NT2/D1 (cell line): ENCODE results near the gene SFXN5.

Experiments
- SUZ12 ChIP-seq: IDR thresholded peaks from 2 replicates; pipeline ENCODE4 v1.6.1; 2011; ENCODE audit not compliant: insufficient read length, insufficient read depth; ENCODE audit errors: extremely low read depth
- YY1 ChIP-seq: IDR thresholded peaks from 2 replicates; pipeline ENCODE4 v1.6.1; 2011; ENCODE audit not compliant: insufficient read length, insufficient read depth
- ZNF274 ChIP-seq: IDR thresholded peaks from 2 replicates; pipeline ENCODE4 v1.6.1; 2011; ENCODE audit warnings: mild to moderate bottlenecking, low read depth, low read length

- TF ChIP-seq YY1 = no peak
- no peak for TF ChIP-seq ZNF274
- TF ChIP-seq SUZ12 = no peak
Measured at GRCh38 chr2:73020306-73020656, 51.2 kb downstream of the SFXN5 start.
